Prostate gland (tissue), 2 donors: ENCODE data around the gene FSTL5. TPM values are rescaled to one million over a fixed set of nuclear protein-coding genes. Genes with fewer than 3 reads are reported as not detected.

Experiments
- DNase-seq: peaks from one replicate; pipeline ENCODE4 v3.0.0-alpha.2; 2019; ENCODE audit warnings: low spot score
- H3K27ac ChIP-seq, 2 donors: fragments of 200-600 bp; sonication (generic); 2 replicates each; pipeline ENCODE4 v1.5.1; 2017 to 2019
- H3K27me3 ChIP-seq: fragments of 200-600 bp; sonication (generic); replicated peaks from 2 replicates; pipeline ENCODE4 v1.5.1; 2019; ENCODE audit not compliant: insufficient read depth
- H3K36me3 ChIP-seq, 2 donors: fragments of 200-600 bp; sonication (generic); 1 replicate in 1 of 2; 2 replicates in 1 of 2; pipeline versions ENCODE4 v1.5.1 to v1.8.1; 2017 to 2019
- H3K4me1 ChIP-seq: fragments of 200-600 bp; sonication (generic); replicated peaks from 2 replicates; pipeline ENCODE4 v1.5.1; 2019
- H3K4me3 ChIP-seq, 2 donors: fragments of 200-600 bp; sonication (generic); 2 replicates each; pipeline ENCODE4 v1.5.1; 2017 to 2019
- H3K9me3 ChIP-seq: fragments of 200-600 bp; sonication (generic); 2 replicates; pipeline ENCODE4 v1.5.1; 2017
- POLR2A ChIP-seq: fragments of 450-650 bp; IDR thresholded peaks from one replicate; pipeline ENCODE4 v1.6.1; 2016; ENCODE audit warnings: antibody characterized with exemption, mild to moderate bottlenecking
- POLR2AphosphoS5 ChIP-seq: sonication (generic); formaldehyde crosslinking; IDR thresholded peaks from one replicate; pipeline ENCODE4 v1.6.1; 2017; ENCODE audit warnings: antibody characterized with exemption
- WGBS: methylation state at CpG from one replicate; pipeline ENCODE4 v1.1.5; 2018; 5-methylcytosine and 5-hydroxymethylcytosine counted together
- intact Hi-C: fragments of 100-400 bp; cut with DNase I; formaldehyde crosslinking; loops from one replicate; pipeline ENCODE4 v1.14.2; 2022
- total RNA-seq, 2 donors: library from RNA; depleted of rRNA; stranded (reverse); fragments of >200 nt; gene quantifications; one replicate each; pipeline ENCODE4 v1.1.0, GENCODE V29; 2016
- TF ChIP-seq, protein P1 (sequence below), 4 experiments: fragments of 200-600 bp in 2 of 4; fragments of 450-650 bp in 2 of 4; sonication (generic) in 2 of 4; IDR thresholded peaks; 1 replicate in 3 of 4; 2 replicates in 1 of 4; pipeline ENCODE4 v1.5.1; 2016 to 2019; ENCODE audit warnings: antibody characterized with exemption in 4 of 4, mild to moderate bottlenecking in 2 of 4, moderate library complexity in 2 of 4

Gene FSTL5
- total RNA-seq, 2 donors from 2014 or later = 0.45 TPM; not detected in 1

- Histone ChIP-seq H3K9me3 (no peaks in the 10 kb centered on the region), H3K4me3 (no peak overlapping the region), H3K36me3 (no peaks in the 10 kb centered on the region), H3K27ac (no peak overlapping the region), H3K4me1 (no peaks in the 10 kb centered on the region), H3K27me3 (no peaks in the 10 kb centered on the region)
- TF ChIP-seq, protein P1, sequence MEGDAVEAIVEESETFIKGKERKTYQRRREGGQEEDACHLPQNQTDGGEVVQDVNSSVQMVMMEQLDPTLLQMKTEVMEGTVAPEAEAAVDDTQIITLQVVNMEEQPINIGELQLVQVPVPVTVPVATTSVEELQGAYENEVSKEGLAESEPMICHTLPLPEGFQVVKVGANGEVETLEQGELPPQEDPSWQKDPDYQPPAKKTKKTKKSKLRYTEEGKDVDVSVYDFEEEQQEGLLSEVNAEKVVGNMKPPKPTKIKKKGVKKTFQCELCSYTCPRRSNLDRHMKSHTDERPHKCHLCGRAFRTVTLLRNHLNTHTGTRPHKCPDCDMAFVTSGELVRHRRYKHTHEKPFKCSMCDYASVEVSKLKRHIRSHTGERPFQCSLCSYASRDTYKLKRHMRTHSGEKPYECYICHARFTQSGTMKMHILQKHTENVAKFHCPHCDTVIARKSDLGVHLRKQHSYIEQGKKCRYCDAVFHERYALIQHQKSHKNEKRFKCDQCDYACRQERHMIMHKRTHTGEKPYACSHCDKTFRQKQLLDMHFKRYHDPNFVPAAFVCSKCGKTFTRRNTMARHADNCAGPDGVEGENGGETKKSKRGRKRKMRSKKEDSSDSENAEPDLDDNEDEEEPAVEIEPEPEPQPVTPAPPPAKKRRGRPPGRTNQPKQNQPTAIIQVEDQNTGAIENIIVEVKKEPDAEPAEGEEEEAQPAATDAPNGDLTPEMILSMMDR (IDR thresholded peaks at IDR 0.05) = no peak
- TF ChIP-seq POLR2A = no peak
- TF ChIP-seq POLR2AphosphoS5 = no peak
- no peak for DNase-seq
- intact Hi-C loops = no loop called here
- WGBS = 63% methylated on average over 4 of the region's 4 CpGs
Measured at GRCh38 chr4:161906836-161907589, 256.8 kb downstream of the FSTL5 start.

- TF ChIP-seq POLR2AphosphoS5 (no peak), POLR2A (no peak)
- TF ChIP-seq, protein P1 (IDR thresholded peaks at IDR 0.05) = no peak
- Histone ChIP-seq H3K27ac (no peak overlapping the region), H3K4me3 (no peak overlapping the region), H3K27me3 (no peaks in the 10 kb centered on the region), H3K36me3 (no peaks in the 10 kb centered on the region), H3K4me1 (no peaks in the 10 kb centered on the region), H3K9me3 (no peaks in the 10 kb centered on the region)
- WGBS = 81% methylated on average over 6 of the region's 6 CpGs
- intact Hi-C loops = no loop called here
- DNase-seq = no peak
Measured at GRCh38 chr4:161900110-161900509, 263.7 kb downstream of the FSTL5 start.

- whole genome bisulfite sequencing = 82% methylated on average over 6 of the region's 6 CpGs
- no peaks in the 10 kb centered on the region for H3K9me3 ChIP-seq
- no peak for DNase-seq
- intact Hi-C loops = no loop called here
- H3K4me3 ChIP-seq = no peak overlapping the region
- no peaks in the 10 kb centered on the region for H3K4me1 ChIP-seq
- no peak overlapping the region for H3K27ac ChIP-seq
- no peaks in the 10 kb centered on the region for H3K27me3 ChIP-seq
- no peaks in the 10 kb centered on the region for H3K36me3 ChIP-seq
- no peak for TF ChIP-seq POLR2A
- no peak for TF ChIP-seq POLR2AphosphoS5
- TF ChIP-seq, protein P1 (IDR thresholded peaks at IDR 0.05) = no peak
Measured at GRCh38 chr4:161894493-161895167, 269.2 kb downstream of the FSTL5 start.

- Histone ChIP-seq H3K27ac (no peak overlapping the region), H3K36me3 (no peaks in the 10 kb centered on the region), H3K4me3 (no peak overlapping the region), H3K4me1 (no peaks in the 10 kb centered on the region), H3K9me3 (no peaks in the 10 kb centered on the region), H3K27me3 (no peaks in the 10 kb centered on the region)
- intact Hi-C loops = no loop called here
- 83% methylated on average over 1 of the region's 1 CpG for WGBS
- no peak for DNase-seq
- no peak for TF ChIP-seq POLR2AphosphoS5
- TF ChIP-seq, protein P1 (IDR thresholded peaks at IDR 0.05) = no peak
Measured at GRCh38 chr4:161894014-161894413, 269.8 kb downstream of the FSTL5 start.

- no peaks in the 10 kb centered on the region for H3K36me3 ChIP-seq
- TF ChIP-seq POLR2AphosphoS5 (no peak), POLR2A (no peak)
- TF ChIP-seq, protein P1 (IDR thresholded peaks at IDR 0.05) = no peak
- H3K4me1 ChIP-seq = no peaks in the 10 kb centered on the region
- 55% methylated on average over 1 of the region's 1 CpG for WGBS
- no peak overlapping the region for H3K4me3 ChIP-seq
- no peaks in the 10 kb centered on the region for H3K9me3 ChIP-seq
- DNase-seq = no peak
- no peak overlapping the region for H3K27ac ChIP-seq
- intact Hi-C loops = no loop called here
- H3K27me3 ChIP-seq = no peaks in the 10 kb centered on the region
Measured at GRCh38 chr4:161893566-161893965, 270.2 kb downstream of the FSTL5 start.
